HG03103 (cell line): ENCODE results near the gene RBL1.
A peak's percentile ranks its signal among the peaks of the same experiment; 100 is the strongest.
"Not testable (repeated sequence)": the region's sequence is repeated elsewhere in the genome, so short reads cannot be mapped to it uniquely, and the experiment has no call there.

Experiments
- ATAC-seq: cut with Tn5 transposase; IDR thresholded peaks from one replicate; pipeline ENCODE4 v1.9.1; 2021; ENCODE audit warnings: low read depth; ENCODE audit not compliant: unreplicated experiment

RBL1 gene

DNA sequence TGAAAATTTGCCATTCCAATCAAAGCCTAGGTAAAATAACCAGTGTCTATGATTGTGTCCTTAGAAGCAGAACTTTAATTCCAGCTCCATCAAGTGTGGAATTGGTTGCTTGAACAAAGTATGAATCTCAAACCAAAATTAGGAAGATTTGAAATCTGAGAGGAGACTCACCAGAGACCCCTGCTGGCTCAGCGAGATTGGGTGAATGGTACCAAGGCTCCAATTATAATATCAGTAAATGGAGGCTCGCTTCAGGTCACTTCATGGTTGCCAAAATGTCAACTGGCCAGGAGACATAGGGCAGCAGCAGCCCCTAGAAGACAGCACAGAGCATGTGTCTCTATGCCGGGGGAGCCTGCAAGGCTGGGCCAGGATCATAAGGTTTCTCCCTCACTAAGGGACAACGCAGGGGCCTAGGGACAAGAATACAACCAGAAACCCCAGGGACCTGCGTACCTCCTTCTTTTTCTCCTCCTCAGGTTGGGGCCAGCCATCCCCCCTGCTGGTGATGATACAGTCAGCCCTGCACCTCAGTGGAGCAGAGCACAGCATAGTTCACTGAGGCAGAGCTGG lies 14.0 kb downstream of the RBL1 start:
- ATAC-seq, result no peak

DNA sequence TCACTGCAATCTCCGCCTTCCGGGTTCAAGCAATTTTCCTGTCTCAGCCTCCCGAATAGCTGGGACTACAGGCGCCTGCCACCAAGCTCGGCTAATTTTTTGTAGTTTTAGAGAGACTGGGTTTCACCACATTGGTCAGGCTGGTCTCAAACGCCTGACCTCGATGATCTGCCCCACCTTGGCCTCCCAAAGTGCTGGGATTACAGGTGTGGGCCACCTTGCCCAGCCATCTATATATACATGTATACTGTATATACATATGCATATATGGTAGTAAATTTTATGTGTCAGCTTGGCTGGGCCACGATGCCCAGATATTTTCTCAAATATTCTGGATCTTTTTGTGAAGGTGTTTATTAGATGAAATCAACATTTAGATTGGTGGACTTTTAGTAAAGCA lies 18.8 kb downstream of the RBL1 start:
- ATAC-seq, result no peak

DNA sequence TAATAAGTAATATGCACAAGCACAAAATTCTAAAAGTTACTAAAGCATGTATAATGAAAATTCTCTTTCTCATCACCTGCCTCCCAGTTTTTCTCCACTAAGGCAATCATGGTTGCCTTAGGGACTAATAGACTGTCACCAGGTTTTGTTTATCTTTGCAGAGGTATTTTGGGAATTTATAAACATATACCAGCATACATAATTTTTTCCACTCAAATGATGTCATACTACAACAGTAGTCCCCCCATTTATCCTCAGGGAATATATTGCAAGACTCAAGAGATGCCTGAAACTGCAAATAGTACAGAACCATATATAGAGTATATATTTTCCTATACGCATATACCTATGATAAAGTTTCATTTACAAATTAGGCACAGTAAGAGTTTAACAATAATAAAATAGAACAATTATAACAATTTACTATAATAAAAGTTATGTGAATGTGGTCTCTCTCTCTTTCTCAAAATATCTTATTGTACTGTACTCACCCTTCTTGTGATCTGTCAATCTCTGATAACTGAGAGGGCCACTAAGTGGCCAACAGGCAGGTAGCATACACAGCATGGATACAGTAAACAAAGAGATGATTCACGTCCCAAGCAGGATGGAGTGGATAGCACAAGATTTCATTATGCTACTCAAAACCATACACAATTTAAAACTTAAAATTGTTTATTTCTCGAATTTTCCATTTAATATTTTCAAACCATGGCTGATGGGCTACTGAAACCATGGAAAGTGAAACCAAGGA lies 19.7 kb downstream of the RBL1 start:
- ATAC-seq, result no peak

DNA sequence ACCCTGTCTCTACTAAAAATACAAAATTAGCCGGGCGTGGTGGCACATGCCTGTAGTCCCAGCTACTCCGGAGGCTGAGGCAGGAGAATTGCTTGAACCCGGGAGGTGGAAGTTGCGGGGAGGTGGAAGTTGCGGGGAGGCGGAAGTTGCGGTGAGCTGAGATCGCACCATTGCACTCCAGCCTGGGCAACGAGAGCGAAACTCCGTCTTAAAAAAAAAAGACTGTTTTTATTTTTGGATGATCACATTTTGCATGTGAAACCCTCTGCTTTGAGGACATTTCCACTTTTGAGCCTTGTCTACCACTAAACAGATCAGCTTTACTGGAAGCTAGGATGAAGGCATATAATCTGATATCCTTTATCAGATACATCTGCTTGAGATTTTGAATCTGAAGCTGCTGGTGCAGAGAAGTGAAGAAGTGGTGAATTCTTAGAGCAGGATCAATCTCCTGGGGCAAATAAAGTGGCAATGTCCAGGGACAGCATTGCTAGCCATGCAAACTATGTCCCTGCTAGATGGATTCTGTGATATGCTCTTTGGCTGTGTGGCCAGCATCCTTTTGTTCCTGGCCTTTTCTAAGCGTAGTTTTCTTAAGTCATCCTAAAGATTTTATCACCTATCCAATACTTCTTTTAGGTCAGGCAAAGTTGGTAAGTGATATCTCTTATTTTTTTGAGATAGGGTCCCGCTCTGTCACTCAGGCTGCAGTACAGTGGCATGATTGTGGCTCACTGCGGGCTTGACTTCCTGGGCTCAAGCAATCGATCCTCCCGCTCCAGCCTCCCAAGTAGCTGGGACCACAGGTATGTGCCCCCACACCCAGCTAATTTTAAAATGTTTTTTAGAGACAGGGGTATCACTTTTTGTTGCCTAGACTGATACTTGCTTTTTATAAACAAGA lies 23.3 kb downstream of the RBL1 start:
- no peak for ATAC-seq

DNA sequence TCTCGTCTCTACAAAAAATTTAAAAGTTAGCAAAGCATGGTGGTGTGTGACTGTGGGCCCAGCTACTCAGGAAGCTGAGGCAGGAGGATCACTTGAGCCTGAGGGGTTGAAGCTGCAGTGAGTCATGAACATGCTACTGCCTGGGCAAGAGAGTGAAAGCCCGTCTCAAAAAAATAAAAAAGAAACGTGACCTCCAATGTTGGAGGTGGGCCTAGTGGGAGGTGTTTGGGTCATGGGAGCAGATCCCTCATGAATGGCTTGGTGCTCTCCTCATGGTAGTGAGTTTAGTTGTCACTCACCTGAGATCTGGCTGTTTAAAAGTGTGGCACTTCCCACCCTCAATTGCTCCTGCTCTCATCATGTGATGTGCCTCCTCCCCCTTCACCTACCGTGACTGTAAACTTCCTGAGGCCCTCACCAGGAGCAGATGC lies 24.3 kb downstream of the RBL1 start:
- ATAC-seq, result no peak

DNA sequence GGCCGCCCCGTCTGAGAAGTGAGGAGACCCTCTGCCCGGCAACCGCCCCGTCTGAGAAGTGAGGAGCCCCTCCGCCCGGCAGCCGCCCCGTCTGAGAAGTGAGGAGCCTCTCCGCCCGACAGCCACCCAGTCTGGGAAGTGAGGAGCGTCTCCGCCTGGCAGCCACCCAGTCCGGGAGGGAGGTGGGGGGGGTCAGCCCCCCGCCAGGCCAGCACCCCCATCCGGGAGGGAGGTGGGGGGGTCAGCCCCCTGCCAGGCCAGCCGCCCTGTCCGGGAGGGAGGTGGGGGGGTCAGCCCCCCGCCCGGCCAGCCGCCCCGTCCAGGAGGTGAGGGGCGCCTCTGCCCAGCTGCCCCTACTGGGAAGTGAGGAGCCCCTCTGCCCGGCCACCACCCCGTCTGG lies 26.2 kb downstream of the RBL1 start:
- ATAC-seq, result not testable (repeated sequence)

DNA sequence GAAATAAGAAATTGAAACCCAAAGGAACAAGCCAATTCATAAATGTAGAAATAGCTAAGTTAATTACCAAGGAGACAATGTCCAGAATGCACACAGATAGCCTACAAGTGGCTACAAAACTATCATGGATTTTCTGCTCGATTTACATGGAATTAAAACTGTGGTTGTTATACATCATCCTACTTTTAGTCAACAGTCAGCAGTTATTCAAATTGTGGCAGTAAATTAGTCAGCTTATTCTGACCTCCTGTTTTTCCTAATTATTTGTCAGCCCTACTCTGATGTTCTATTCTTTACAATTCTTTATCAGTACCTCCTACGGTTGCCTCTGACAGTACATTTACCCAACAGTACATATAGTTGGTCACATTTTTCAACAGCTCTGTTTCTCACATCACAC lies 29.6 kb downstream of the RBL1 start:
- ATAC-seq, result no peak

DNA sequence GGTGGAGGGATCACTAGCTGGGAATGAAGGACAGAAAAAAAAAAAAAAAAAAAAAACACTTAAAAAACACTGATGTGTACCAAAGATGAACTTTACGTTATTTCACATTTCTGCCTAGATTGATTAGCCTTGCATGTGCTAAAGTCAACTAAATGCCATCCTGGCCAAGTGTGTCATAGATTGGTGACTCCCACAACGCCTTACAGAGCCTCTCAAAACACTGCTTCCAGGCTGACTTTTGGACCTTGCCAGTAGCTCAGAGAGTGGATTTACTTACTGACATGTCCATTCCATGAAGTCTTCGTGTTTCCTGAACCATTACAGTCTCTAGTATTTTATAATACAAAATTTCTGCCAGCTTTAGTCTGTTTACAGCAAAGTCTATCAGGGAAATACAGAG lies 40.5 kb downstream of the RBL1 start:
- ATAC-seq, result no peak

DNA sequence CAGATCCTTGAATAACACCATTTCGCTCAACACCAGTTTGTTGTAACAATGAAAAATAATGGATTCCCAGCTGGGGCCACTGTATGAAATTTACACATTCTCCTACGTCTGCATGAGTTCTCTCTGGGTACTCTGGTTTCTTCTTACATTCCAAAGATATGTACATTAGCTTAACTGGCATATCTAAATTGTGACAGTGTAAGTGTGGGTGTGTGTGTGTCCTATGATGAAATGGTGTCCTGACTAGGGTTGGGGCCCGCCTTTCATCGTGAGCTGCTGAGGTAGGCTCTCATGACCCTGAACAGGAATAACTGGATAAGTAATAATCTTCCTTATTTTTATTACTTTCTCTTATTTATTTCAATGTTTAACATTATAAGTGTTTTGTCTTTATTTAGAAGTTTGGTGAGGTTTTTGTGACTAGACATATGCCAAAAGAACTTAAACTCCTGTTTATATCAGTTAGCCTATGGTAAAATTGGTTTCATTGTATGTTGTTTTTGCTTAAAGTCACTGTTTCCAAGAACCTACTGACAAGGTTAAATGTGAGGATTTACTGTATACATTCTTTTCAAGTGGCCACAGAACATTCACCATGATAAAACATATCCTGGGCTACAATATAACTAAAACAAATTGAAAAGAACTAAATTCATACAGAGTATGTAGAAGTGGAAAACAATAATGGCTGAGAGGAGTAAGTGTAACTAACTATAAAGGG lies 42.4 kb downstream of the RBL1 start:
- ATAC-seq, result no peak

DNA sequence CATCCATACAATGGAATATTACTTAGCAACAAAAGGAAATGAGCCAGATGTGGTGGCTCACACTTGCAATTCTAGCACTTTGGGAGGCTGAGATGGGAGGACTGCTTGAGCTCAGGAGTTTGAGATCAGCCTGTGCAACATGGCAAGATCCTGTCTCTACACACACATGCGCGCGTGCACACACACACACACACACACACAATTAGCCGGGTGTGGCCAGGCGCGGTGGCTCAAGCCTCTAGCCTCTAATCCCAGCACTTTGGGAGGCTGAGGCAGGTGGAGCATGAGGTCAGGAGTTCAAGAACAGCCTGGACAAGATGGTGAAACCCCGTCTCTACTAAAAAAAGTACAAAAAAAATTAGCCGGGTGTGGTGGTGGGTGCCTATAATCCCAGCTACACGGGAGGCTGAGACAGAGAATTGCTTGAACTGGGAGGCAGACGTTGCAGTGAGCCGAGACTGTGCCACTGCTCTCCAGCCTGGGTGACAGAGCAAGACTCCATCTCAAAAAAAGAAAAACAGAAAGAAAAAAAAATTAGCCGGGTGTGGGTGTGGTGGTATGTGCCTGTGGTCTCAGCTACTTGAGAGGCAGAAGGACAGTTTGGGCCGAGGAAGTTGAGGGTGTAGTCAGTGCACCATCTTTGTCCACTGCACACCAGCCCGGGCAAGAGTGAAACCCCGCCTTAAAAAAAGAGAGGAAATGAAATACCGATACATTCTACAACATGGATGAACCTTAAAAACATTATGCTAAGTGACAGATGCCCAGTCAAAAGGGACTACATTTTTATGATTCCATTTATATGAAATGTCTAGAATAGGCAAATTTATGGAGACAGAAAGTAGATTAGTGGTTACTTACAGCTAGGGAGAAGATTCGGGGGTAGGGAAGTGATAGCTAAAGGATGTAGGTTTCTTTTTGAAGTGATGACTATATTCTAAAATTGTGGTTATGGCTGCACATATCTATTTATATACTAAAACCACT lies 52.5 kb downstream of the RBL1 start:
- ATAC-seq, result peak; percentile 38

DNA sequence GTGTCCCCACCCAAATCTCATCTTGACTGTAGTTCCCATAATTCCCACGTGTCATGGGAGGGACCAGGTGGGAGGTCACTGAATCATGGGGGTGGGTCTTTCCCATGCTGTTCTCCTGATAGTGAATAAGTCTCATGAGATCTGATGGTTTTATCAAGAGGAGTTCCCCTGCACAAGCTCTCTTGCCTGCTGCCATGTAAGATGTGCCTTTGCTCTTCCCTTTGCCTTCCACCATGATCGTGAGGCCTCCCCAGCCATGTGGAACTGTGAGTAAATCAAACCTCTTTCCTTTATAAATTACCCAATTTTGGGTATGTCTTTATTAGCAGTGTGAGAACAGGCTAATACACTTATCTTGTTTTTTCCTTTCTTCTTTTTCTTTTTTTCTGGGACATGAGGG lies 56.4 kb downstream of the RBL1 start:
- not testable (repeated sequence) for ATAC-seq

DNA sequence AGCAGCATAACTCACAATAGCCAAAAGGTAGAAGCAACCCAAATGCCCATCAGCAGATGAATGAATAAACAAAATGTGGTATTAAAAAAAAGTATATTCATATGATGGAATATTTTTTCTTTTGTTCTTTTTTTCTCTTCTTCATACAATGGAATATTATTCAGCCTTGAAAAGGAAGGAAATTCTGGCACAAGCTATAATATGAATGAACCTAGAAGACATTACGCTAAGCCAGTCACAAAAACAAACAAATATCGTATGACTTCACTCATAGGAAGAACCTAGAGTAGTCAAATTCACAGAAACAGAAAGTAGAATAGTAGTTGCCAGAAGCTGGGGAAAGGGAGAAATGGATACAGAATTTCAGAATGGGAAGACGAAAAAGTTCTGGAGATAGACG lies 63.7 kb downstream of the RBL1 start:
- ATAC-seq, result no peak

DNA sequence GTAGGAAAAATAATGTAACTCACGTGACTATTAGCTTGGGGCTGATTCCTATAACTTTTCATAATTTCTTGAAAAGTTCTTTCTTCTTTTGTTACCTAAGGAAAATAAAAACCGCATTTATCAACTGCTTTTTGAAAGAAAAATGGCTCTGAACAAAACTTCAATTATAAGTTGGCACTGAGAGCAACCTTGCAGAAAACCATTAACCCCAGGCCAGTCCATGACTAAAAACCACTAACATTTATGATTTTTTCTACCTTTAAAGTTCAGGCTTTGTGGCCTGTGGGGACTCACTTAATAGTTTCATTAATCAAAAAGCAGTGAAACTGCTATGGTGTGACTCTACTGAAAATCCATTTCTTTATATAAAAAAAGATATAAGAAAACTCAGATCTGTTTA lies 75.2 kb downstream of the RBL1 start:
- no peak for ATAC-seq

DNA sequence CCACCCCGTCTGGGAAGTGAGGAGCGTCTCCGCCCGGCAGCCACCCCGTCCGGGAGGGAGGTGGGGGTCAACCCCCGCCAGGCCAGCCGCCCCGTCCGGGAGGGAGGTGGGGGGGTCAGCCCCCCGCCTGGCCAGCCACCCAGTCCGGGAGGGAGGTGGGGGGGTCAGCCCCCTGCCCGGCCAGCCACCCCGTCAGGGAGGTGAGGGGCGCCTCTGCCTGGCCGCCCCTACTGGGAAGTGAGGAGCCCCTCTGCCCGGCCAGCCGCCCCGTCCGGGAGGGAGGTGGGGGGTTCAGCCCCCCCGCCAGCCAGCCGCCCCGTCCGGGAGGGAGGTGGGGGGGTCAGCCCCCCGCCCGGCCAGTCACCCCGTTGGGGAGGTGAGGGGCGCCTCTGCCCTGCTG lies 83.2 kb downstream of the RBL1 start:
- ATAC-seq, result not testable (repeated sequence)

DNA sequence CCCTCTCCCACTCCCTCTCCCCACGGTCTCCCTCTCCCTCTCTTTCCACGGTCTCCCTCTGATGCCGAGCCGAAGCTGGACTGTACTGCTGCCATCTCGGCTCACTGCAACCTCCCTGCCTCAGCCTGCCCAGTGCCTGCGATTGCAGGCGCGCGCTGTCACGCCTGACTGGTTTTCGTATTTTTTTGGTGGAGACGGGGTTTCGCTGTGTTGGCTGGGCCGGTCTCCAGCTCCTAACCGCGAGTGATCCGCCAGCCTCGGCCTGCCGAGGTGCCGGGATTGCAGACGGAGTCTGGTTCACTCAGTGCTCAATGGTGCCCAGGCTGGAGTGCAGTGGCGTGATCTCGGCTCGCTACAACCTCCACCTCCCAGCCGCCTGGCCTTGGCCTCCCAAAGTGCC lies 83.9 kb downstream of the RBL1 start:
- not testable (repeated sequence) for ATAC-seq

DNA sequence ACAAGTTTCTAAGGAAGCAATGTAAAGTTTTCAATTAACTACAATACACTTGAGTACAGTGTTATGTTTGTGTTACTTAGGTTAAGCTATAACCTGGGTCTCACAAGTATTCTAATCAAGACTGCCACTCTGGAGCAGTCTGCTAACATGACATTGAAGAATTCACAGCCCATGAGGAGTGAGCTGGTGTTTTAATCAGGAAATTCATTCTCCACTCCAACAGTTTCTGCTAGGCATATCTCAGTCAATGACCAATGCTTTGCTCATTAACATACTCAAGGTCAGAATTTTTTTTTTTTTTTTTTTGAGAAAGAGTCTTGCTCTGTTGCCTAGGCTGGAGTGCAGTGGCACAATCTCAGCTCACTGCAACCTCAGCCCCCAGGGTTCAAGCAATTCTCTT lies 84.7 kb downstream of the RBL1 start:
- ATAC-seq, result no peak

DNA sequence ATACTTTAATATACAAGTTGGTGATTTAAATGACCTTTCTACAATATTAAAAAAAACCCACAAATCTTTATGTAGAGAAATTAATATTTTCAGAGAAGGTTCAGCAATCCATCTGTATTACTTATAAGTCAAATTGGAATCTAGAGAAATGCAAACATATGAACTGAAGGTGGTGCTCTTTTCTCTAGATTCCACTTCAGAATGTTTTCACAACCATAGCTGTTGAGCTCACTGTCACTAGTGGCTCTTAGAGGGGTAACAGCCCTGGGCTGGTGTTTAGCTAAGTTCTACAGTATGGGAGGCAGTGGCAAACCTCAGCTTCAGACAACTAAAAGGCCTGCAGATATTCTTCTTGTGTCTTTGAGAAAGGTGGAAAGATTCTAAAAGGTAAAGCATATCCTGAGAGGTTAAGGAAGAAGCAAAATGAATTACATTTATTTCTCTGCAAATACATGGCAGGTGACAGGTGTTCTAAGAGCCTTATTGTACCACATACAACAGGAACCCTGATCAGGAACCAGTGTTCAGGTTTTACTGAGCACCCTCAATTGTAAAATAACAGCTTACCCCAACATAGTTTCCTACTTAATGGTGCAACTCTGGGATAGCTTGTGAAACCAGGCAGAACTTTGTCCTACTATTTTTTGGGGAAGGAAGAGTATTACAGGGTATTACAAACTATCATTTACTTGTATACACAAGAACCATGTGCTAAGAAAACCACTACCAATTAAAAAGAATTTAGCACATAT lies 87.7 kb downstream of the RBL1 start:
- no peak for ATAC-seq

DNA sequence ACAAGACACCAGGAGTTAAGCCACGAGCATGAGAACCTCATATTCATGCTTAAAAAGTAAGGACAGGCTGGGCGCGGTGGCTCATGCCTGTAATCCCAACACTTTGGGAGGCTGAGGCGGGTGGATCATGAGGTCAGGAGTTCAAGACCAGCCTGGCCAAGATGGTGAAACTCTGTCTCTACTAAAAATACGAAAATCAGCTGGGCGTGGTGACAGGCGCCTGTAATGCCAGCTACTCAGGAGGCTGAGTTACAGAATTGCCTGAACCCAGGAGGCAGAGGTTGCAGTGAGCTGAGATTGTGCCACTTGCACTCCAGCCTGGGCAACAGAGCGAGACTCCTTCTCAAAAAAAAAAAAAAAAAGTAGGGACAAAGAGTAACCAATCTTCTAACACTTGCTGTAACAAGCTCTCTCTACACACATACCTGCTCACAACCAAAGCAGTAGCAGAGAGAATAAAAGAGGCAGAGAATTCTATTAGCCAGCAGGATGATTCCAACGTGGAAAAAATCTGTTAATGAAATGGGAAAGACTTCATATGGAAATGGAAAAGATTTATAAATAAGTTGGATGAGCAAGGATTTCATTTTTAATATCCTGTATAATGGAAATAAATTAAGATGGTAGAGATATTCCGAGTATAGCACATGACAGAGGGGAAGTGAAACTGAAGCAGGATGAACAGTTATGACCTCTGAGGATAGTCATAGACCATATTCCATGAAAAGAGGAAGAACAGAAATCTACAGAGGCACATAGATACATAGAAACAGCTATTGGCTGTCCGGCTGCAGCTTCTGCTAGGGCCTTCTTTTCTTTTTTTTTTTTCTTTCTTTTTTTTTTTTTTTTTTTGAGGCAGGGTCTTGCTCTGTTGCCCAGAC lies 90.5 kb downstream of the RBL1 start:
- not testable (repeated sequence) for ATAC-seq
